GM18951 (cell line): Measurements from ENCODE around the gene RDH8.

Experiments
- POLR2A ChIP-seq: IDR thresholded peaks from 4 replicates; pipeline ENCODE4 v1.6.1; 2011; ENCODE audit warnings: mild to moderate bottlenecking; ENCODE audit not compliant: insufficient read length, insufficient read depth; ENCODE audit errors: extremely low read depth
- in situ Hi-C: fragments of 300-500 bp; cut with MboI; formaldehyde crosslinking; loops from one replicate; pipeline ENCODE4 v1.12.0; 2022; ENCODE audit warnings: low sequenced_read_pairs, mixed read lengths, inconsistent platforms; ENCODE audit not compliant: unreplicated experiment

RDH8 gene

GRCh38 chr19:10070730-10071446 is 57.6 kb downstream of the RDH8 start:
- no peak for TF ChIP-seq POLR2A
- in situ Hi-C loops: no loop called here
